GM18867 (cell line): ENCODE data around the gene TTL.
"Not testable (repeated sequence)": the region's sequence is repeated elsewhere in the genome, so short reads cannot be mapped to it uniquely, and the experiment has no call there.

ENCODE experiments used
- ATAC-seq: cut with Tn5 transposase; IDR thresholded peaks from one replicate; pipeline ENCODE4 v1.9.1; 2021; ENCODE audit warnings: mild to moderate bottlenecking, moderate library complexity; ENCODE audit not compliant: unreplicated experiment

The TTL gene

DNA sequence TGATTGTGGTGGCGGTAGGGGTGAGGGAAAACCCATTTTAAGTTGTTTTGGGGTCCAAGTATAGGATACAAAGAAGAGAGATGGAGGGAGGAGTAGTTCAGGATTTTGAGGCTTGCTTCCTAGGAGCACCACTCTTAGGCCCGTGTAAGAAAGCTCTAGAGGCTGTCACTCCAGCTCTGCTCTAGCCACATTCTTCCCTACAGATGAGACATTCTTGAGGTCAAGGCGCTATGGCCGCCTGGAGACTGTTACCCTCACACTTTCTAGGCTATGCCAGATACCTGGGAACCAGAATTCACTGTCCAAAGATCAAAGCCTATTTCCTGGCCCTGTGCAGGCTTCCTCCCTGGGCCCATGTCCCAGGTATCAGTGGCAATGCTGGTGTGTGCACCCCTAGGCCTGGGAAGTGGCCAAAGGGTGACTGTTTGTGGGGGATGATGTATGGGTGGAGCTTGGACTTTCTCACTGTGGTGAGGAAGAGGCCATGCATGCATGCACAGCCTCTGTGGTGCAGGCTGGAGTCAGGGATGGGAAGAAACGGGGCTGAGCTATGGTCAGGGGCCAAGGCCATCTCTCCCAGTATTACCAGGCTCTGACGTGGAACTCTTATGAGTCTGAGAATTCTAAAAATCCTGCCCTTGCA is 7.0 kb upstream of the TTL start:
- no peak for ATAC-seq

GRCh38 chr2:112476434-112476833 is 5.5 kb upstream of the TTL start:
- ATAC-seq, result no peak

DNA sequence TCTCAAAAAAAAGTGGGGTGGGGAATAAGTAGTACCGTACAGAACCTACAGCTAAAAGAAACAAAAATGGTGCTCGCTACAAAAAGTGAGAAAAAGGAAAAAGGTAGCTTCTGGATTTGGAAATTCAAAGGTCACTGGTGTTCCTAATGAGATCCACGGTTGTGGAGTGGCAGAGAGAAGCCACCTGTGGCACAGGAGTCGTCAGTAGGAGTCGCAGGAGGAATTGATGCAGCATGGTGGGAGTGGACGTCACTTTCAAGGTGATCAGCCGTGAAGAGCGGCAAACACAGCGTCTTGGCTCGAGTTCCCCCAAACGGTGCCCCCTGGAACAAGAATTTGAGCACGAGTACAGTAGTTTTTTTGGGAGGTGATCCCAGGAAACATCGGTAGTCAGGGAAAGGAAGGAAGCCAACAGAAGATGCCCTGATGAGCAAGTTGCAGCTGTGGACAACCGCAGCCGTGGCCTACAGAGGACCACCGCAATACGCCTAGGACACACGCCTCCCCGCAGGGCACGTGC is 1.4 kb upstream of the TTL start:
- ATAC-seq, result no peak

DNA sequence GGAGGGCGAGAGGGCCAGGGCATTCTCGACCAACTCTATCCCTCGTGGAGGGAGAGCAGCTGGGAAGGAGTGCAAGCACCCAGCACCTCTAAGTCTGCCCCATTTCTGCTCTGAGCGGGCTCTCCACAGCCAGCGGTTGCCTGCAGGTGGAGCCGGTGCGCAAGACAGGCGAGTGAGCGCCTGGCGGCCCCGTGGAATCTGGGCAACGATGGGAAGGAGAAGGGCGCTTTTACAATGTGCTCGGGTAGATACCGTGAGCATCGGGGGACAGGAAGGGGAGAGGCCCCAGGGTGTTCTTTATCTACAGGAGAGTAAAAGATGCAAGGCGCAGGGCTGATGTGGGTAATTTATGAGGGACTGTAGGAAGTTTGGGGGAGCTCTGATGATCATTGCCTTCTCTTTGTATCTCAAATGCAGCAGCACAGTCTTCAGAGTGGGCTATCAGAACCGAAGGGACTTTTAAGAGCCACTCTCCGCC is 867 bp upstream of the TTL start:
- peak; percentile 65 for ATAC-seq

GRCh38 chr2:112482309-112483041 is 519 bp downstream of the TTL start:
- ATAC-seq, result peak; percentile 12

DNA sequence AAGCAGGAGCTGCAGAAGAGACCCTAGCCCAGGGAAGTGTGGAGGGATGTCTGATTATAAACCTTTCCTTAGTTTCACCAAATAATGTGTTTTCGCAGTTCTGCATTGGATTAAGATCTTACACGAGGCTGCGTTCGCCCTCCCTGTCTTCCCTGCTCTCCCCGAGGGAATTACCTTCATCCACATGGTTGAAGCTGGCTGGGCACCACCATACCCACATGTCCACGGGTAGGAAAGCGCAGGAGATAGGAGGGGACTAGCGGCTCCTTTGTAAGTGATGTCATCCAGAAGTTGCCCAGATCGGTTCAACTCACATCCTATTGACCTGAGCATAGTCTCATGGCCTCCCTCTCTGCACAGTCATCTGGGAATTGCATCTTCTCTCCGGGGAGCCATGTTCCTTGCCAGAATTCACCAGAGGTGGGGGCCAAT is 1.1 kb downstream of the TTL start:
- ATAC-seq, result no peak

DNA sequence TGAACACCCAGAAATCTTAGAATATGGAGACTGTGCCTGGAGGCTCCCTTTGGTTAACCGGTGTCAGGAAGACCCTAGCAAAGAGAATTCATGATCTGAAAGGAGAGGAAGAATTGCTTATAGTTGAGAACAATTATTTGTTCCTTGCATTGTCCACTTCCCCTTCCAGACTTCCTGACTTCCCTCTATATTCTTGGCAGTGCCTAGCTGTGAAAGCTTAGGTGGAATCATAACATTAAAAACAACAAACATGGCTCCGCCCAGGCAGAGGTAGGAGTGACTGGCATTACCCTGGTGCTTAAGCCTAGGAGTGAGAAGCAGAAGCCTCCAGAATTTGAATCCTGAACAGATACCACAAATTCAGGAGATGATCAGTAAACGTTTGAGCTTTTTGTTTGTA is 1.9 kb downstream of the TTL start:
- ATAC-seq, result no peak

DNA sequence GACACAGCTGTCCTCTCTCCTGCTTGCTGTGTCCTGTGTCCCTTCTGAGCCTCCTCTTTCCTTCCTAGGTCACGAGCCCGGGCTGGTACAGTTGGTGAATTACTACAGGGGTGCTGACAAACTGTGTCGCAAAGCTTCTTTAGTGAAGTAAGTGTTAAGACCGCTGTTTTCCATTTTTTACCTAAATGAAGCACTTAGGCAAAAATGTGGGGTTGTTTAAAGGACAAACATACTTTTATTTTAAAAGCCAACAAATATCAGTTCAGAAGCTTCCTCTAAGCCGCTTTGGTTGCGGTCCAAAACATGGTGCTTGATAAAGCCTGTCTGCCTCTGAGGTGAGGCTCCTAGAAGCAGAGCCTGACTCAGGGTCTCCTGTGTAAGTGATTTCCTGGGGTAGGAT is 3.9 kb downstream of the TTL start:
- no peak for ATAC-seq

DNA sequence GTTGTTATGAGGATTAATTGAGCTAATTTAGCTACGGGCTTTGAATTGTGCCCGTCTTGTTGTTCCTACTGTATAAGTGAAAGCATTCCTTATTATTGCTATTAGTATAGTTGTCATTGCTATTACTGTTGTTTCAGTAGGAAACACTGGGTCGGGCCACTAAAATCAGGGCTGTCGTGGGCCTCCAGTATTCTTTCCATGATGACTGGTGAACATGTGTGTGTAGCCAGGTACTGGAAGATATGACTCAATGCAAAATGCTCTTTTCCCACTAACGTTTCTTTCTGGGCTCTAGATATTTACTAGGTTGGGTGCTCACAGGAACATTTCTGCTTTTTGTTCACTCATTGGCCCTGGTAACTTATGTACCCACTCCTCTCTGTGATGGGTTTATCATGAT is 4.9 kb downstream of the TTL start:
- ATAC-seq, result no peak

DNA sequence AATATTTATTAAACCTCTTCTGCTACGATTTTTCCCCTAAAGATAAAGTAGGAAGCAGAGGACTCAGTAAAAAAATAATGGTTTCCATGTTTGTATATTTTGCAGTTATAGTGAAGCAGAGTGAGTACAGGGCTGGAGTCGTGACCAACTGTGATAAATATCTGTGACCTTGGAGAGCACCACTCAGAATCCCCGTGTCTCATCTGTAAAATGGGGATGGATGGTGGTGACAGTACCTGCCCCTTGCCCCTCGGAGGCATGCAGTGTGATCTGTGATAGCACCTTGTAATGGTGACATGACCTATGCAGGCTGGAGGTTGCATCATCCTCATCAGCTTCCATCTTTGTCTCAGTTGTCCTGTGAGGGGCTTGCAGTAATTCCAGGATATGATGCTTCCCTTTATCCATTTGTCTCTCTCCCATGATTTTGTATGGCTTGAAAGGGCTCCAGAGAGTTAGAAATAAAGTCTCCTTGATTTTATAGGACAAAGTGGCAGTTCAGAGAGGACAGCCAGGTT is 5.5 kb downstream of the TTL start:
- no peak for ATAC-seq

GRCh38 chr2:112488201-112488600 is 6.2 kb downstream of the TTL start:
- ATAC-seq, result no peak

DNA sequence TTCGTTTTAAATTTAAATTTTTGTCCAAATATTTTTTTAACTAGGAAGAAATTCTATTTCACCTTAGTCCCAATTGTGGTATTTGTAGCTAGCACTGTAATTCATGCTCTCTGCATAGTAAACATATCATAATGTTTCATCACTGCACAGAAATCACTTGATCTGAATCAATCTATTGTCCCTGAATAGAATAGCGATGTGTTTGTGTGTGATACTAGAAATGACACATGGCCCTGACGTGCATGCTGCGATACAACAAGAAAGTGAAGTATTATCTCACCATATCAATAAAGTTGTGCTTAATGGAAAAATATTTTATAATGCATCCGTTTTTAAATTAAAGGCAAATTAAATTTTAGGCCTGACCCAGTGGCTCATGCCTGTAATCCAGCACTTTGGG is 10.0 kb downstream of the TTL start:
- ATAC-seq, result no peak

- ATAC-seq, result no peak
Measured at GRCh38 chr2:112493048-112493447, 11.1 kb downstream of the TTL start.

DNA sequence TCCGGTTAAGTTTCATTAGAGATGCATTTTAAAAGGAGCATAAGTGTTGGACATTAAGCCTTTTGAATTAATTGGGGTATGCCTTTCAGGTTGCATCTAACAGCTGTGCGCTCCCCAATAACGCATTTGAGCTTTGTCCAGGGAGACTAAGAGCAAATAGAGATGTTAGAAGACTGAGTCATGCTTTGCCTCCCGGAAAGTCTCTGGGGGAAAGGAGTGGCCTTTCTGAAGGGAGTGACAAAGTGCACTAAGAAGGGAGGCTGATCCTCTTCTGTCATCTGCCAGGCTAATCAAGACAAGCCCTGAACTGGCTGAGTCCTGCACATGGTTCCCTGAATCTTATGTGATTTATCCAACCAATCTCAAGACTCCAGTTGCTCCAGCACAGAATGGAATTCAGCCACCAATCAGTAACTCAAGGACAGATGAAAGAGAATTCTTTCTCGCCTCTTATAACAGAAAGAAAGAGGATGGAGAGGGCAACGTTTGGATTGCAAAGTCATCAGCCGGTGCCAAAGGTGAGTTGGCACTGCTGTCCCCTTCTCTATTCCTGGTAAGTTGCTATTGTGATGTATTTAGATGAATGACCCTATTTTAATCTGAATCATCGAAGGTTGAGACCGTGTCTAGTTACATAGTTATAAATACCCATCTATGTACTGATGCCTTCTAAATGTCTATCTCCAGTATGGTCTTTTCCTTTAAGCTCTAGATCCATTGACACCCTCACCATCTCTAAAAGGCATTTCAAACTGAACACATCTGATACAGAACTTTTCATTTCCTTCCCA is 12.1 kb downstream of the TTL start:
- ATAC-seq, result no peak

- no peak for ATAC-seq
Measured at GRCh38 chr2:112494828-112495227, 12.9 kb downstream of the TTL start.

GRCh38 chr2:112495878-112496277 is 13.9 kb downstream of the TTL start:
- ATAC-seq, result not testable (repeated sequence)

GRCh38 chr2:112500850-112501484 is 19.0 kb downstream of the TTL start:
- peak; percentile 61 for ATAC-seq

DNA sequence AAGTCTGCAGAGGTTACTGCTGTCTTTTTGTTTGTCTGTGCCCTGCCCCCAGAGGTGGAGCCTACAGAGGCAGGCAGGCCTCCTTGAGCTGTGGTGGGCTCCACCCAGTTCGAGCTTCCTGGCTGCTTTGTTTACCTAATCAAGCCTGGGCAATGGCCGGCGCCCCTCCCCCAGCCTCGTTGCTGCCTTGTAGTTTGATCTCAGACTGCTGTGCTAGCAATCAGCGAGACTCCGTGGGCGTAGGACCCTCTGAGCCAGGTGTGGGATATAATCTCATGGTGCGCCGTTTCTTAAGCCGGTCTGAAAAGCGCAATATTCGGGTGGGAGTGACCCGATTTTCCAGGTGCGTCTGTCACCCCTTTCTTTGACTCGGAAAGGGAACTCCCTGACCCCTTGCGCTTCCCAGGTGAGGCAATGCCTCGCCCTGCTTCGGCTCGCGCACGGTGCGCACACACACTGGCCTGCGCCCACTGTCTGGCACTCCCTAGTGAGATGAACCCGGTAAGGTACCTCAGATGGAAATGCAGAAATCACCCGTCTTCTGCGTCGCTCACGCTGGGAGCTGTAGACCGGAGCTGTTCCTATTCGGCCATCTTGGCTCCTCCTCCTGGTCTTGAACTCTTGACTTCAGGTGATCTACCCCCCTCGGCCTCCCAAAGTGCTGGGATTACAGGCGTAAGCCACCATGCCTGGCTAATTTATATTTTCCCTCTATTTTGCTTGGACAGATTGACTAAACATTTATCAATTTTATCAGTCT is 27.5 kb downstream of the TTL start:
- ATAC-seq, result not testable (repeated sequence)

DNA sequence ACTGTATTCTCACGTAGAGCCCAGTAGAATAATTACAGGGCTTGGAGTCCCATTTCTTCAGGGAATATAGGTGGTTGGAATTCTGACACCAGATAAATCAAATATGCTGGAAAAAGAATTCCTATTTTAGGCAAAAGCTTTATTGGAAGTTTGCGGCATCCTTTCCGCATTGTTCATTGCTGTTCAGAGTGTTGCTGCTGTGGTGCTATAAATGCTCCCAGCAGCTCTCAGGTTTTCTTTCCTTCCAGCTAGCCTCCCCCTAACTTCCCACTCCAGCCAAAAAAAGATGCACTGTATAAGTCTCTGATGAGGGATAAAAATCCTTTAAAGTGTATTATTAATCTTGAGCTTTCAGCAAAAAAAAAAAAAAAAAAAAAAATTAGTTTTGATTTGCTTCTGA is 34.8 kb downstream of the TTL start:
- ATAC-seq, result no peak

DNA sequence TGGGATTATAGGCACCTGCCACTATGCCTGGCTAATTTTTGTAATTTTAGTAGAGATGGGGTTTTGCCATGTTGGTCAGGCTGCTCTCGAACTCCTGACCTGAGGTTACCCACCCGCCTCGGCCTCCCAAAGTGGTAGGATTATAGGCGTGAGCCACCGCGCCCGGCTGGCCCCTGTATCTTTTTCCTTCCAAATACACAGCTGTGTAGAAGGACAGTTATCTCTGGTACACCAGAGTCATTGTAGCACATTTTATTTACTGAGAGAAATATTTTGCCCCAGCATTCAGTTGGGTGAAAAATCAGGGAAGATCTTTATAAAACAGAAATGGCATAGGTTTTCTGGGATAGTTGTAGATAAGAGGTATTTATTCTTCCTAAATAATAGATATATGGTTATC is 36.9 kb downstream of the TTL start:
- ATAC-seq, result no peak
